Epidermal melanocyte (primary cell): Measurements from ENCODE around the gene FLT4.
"Not testable (repeated sequence)": the region's sequence is repeated elsewhere in the genome, so short reads cannot be mapped to it uniquely, and the experiment has no call there.

ENCODE experiments used
- DNase-seq: peaks from one replicate; pipeline ENCODE4 v3.0.0; 2011; ENCODE audit warnings: low spot score; ENCODE audit not compliant: insufficient read length

FLT4 gene

GRCh38 chr5:180649297-180650039 is at the start of gene FLT4:
Gene FLT4, minus strand, starts transcription at chr5:180649600. Its CDS starts 55 bp downstream, at chr5:180649545.
- DNase-seq = peak; percentile 15

- no peak for DNase-seq
Observed at GRCh38 chr5:180699042-180699441, 49.6 kb upstream of the FLT4 start.

DNA sequence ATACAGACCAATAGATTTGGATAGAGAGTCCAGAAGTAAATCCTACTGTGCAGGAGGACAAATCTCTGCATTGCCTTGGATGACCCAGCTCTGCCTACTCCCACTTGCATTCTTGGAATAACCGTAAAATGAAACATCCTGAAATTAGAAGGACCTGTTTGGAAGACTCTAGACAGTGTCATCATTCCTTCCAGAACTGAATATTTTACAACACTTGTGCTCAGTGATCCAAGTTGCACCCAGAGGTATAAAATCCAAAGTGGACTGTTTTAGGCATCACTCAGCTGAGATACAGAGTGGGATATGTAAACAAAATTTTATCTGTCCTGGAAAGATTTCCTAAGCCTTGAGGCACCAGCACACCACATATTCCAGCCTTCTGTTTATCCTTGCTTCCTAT is 46.7 kb upstream of the FLT4 start:
- no peak for DNase-seq

GRCh38 chr5:180692429-180692828 is 43.0 kb upstream of the FLT4 start:
- DNase-seq = no peak

DNA sequence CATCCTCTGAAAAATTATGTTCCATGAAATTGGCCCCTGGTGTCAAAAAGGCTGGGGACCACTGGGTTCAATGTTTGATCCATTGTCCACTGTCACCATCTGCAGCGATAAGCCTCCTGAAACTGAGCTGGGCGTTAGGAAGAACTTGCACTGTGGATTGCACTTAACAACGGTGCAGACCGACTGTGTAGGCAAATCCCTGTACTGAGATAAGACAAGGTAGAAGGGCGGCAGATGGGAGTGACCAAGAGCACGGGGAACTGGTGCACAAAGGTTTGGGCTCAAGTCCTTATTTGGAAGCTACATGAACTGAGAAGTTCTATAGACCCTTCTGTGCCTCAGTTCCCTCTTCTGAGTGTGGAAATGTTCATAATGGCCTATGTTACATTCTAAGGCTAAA is 41.6 kb upstream of the FLT4 start:
- no peak for DNase-seq

- DNase-seq = no peak
Observed at GRCh38 chr5:180690562-180690961, 41.2 kb upstream of the FLT4 start.

DNA sequence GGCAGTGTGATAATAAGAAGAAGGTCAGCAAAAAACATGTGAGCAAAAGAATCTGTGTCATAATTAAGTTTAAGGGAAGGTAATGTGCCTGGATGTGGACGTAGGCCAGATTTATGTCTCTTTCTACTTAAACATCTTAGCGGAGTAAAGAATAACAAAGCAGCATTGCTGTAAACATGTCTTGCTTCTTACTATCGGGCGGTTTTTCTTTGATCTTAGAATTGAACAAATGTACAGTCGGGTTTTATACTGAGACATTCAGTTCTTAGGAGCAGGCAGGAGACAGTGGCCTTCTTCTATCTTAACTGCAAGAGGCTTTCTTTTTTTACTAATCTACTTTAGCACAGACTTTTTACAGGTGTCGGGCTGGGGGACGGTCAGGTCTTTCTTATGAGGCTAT is 40.4 kb upstream of the FLT4 start:
- no peak for DNase-seq

- DNase-seq = no peak
Observed at GRCh38 chr5:180689071-180689694, 39.8 kb upstream of the FLT4 start.

DNA sequence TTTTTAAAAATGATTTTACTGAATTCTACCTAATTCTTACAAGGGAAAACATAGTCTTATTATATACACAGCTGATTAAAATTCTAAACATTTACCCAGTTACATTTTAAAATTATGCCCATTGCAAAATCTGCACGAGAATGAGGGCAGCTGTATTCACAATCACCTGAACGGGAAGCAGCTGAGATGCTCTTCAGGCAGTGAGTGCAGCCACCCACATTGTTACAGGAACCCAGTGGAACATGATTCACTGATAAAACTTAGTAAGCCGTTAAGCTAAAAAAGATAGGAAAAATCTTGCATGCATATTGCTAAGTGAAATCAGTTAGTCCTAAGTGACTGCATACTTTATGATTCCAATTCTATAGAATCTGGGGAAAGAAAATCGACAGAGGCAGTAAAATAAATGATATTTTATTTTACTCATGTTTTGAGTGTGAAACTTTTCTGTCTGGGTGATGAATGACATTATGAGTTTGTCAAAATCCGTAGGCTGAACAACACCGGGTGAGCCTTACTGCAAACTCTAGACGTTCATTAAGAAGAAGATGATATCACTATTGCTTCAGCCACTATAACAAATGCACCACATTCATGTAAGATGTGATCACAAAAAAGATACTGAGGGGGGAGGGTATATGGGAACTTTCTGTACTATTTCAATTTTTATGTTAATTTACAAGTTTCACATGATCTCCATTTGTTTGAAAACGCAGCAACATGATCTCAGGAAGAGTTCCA is 39.1 kb upstream of the FLT4 start:
- no peak for DNase-seq

DNA sequence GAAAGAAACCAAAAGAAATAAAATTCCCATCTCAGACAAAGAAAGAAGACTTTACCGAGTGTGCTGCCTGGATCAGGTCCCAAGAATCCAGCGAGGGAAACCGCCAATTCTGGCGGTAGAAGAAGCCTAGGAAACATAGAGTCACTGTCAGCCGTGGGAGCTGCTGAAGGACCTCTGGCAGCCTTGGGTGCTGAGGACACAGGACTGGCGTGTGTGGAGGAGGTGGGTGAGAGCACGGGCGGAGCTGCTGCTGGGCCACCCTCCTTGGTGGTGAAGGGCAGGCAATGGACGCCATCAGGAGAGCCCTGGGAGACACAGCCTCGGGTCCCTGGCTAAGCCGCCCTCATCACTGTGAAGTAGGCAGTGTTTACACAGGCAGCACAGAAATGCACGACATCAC is 37.4 kb upstream of the FLT4 start:
- not testable (repeated sequence) for DNase-seq

DNA sequence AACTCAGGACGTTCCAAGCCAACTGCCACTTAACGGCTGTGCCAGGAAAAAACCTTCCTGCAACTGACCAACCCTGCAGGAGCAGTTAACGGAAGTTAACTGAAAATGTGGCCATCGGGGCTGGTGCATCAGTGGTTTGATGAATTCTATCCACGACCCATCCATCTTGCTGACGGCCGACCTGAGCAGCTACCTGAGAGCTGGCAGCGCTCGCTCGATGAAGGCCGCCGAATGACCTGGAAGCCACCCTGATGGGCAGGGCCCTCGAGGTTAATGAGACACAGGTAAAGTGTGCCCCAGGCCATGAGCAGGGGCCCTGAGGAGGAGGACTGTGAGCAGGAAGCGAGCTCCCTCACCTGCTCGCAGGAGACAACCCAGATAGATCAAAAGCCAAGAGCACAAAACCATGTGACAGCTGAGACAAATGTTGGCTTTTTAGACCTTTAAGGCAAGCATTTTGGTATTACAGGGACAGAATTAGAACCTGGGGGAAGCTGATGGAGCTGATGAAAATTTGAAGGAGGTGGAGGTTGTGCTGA is 35.3 kb upstream of the FLT4 start:
- DNase-seq = no peak

DNA sequence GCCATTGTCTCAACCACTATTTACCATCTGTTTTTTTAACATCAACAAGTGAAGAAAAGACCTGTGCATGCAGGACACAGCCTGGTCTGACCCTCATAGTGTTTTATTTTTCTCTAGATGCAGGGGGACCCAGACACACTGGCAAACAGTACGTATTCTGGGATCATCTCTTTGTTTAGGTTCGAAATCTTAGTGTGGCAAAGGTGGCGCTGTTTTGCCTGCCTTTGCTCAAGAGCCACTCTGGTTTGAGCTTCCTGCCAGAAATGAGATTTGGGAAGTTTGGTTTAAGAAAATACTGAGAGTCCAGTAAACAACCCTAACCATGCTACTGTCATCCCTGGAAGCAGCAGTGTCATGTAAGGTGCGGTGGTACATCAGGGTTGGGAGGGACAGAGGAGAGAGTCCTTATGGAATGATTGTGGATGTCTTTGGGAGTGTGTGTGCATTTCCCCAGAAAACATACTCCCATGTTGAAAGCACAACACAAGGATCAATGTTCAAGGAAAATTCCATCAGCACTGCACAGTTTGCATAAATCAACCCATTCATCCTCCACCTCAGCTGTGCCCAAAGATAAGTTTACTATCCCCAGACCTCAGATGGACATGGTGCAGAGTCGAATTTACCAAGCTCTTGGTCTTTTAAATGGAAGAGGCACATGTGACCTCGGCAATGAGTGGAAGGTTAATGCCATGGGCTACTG is 34.0 kb upstream of the FLT4 start:
- DNase-seq = no peak

GRCh38 chr5:180682560-180682959 is 33.2 kb upstream of the FLT4 start:
- DNase-seq = no peak

DNA sequence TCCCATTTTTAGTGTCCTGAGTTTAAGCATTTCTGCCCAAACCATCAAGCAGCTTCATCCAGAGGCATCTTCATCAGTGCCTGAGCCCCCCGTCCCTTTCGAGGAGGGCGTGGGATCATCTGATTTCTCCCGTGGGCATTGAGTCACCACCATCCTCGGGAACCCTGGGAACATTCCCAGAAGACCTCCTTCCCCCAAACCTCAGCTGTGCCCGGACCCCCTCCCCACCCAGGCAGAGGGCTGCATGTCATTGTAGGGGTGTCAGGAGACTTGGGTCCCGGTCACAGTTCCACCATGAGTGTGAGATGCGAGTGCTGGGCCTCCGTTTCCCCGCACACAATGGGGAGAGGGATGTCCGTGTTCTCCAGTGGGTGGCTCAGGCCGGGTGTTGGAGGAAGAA is 32.6 kb upstream of the FLT4 start:
- DNase-seq = not testable (repeated sequence)

DNA sequence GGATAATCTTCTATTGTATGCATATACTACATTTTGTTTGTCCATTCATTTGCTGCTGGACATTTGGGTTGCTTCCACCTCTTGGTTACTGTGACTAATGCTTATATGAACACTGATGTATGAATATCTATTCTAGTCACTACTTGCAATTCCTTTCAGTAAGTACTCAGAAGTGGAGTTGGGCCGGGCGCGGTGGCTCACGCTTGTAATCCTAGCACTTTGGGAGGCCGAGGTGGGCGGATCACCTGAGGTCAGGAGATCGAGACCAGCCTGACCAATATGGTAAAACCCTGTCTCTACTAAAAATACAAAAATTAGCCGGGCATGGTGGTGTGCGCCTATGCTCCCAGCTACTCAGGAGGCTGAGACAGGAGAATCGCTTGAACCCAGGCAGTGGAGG is 28.9 kb upstream of the FLT4 start:
- DNase-seq = not testable (repeated sequence)

DNA sequence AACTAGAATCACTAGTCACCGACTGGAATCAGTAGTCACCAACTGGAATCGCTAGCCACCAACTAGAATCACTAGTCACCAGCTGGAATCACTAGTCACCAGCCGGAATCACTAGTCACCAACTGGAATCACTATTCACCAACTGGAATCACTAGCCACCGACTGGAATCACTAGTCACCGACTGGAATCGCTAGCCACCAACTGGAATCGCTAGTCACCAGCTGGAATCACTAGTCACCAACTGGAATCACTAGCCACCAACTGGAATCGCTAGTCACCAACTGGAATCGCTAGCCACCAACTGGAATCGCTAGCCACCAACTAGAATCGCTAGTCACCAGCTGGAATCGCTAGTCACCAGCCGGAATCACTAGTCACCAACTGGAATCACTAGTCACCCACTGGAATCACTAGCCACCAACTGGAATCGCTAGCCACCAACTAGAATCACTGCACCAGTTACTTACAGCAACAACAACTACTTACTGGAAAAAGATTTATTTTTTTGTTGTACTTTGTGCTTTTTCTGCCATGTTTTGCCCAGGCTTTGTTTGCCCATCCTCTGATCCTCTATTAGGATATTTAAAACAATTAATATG is 25.7 kb upstream of the FLT4 start:
- DNase-seq = no peak

DNA sequence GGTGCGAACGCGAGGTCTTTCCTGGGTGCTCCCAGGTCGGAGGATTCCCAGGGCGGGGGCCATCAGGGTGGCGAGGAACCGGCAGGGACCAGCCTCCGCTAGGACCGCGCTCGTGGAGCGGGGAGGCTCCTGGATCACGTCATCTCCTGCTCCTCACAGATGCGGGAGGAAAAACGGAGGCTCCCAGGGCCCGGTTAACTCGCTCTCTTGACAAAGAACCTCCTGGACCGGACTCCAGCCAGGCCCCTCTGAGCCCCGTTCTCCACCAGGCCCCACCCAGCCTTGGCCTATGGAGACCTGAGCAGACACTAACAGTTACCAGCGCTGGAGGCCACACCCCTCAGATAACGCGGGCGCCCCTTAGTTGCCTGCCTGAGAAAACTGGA is 24.7 kb upstream of the FLT4 start:
- not testable (repeated sequence) for DNase-seq

GRCh38 chr5:180673371-180674089 is 24.1 kb upstream of the FLT4 start:
- DNase-seq = no peak

GRCh38 chr5:180671958-180672524 is 22.6 kb upstream of the FLT4 start:
- not testable (repeated sequence) for DNase-seq
